HCT116 (cell line): Measurements from ENCODE around the gene PHF13. TPM values are rescaled to one million over a fixed set of nuclear protein-coding genes. Genes with fewer than 3 reads are reported as not detected.

Experiments
- ATAC-seq: fragments of 200-7000 bp; cut with Tn5 transposase; 2 replicates; pipeline ENCODE4 v1.9.1; 2020; ENCODE audit warnings: mild to moderate bottlenecking, moderate library complexity
- BruUV-seq: library from RNA; stranded (reverse); fragments of 400-500 nt; replicated peaks from 2 replicates; lab custom pipeline; 2021; lab: Mats Ljungman, UMichigan
- CTCF ChIA-PET: fragments of 300-600 bp; sonication (Branson Sonifier 250); formaldehyde crosslinking; loops from one replicate; lab custom pipeline; 2021; ENCODE audit warnings: antibody characterized with exemption; lab: Charles Lee
- POLR2A ChIA-PET: fragments of 300-600, 350-600 bp; sonication (Branson Sonifier 250); formaldehyde crosslinking; loops from one replicate; lab custom pipeline; 2021; ENCODE audit warnings: antibody characterized with exemption; lab: Charles Lee
- RAD21 ChIA-PET, 2 experiments: fragments of 300-600 bp; sonication (Branson Sonifier 250); formaldehyde crosslinking; loops; one replicate each; lab custom pipeline; 2023; ENCODE audit warnings: low total read pairs in 2 of 2; ENCODE audit not compliant: uncharacterized antibody in 2 of 2, unreplicated experiment in 2 of 2, low non-redundant PET in 1 of 2; lab: Charles Lee
- DNase-seq: peaks from one replicate; pipeline ENCODE4 v3.0.0-alpha.2; 2010; ENCODE audit warnings: low read depth, low spot score
- H2AFZ ChIP-seq: fragments of 200-600 bp; shearing (Covaris generic), sonication (generic); 2 replicates; pipeline ENCODE4 v1.6.1; 2017; ENCODE audit warnings: low read depth, mixed run types, mixed read lengths, antibody characterized with exemption, low read length; ENCODE audit not compliant: poor library complexity, severe bottlenecking
- H3K27ac ChIP-seq: 2 replicates; pipeline ENCODE4 v1.5.1; 2012; ENCODE audit warnings: low read depth, low read length
- H3K27me3 ChIP-seq: fragments of 200-600 bp; sonication (generic); 2 replicates; pipeline ENCODE4 v1.6.1; 2016; ENCODE audit warnings: mixed run types, low read length, mixed read lengths; ENCODE audit not compliant: insufficient read depth
- H3K36me3 ChIP-seq, 2 experiments: fragments of 200-500 bp in 1 of 2; fragments of 200-600 bp in 1 of 2; sonication (Bioruptor generic) in 1 of 2; sonication (generic) in 1 of 2; 2 replicates each; pipeline versions ENCODE4 v1.5.1 to v1.6.1; 2014 to 2016; ENCODE audit warnings: low read length in 2 of 2, inconsistent platforms in 1 of 2, mixed read lengths in 1 of 2, mixed run types in 1 of 2; ENCODE audit not compliant: insufficient read depth in 2 of 2, control insufficient read depth in 1 of 2
- H3K4me1 ChIP-seq, 2 experiments: fragments of 200-600 bp in 1 of 2; sonication (generic) in 1 of 2; 2 replicates each; pipeline versions ENCODE4 v1.5.1 to v1.6.1; 2012 to 2017; ENCODE audit warnings: low read length in 2 of 2, inconsistent platforms in 1 of 2, mild to moderate bottlenecking in 1 of 2, mixed read lengths in 1 of 2, mixed run types in 1 of 2, moderate library complexity in 1 of 2; ENCODE audit not compliant: insufficient read depth in 2 of 2, control insufficient read depth in 1 of 2
- H3K4me2 ChIP-seq: fragments of 200-600 bp; sonication (generic); 2 replicates; pipeline ENCODE4 v1.6.1; 2017; ENCODE audit warnings: mixed run types, low read length, mixed read lengths
- H3K4me3 ChIP-seq, 2 experiments: fragments of 200-600 bp in 1 of 2; sonication (generic) in 1 of 2; replicated peaks in 1 of 2; 2 replicates each; pipeline ENCODE4 v1.5.1; 2011 to 2016; ENCODE audit warnings: low read length in 2 of 2, control low read depth in 1 of 2, low read depth in 1 of 2, mild to moderate bottlenecking in 1 of 2, mixed read lengths in 1 of 2, mixed run types in 1 of 2
- H3K79me2 ChIP-seq: fragments of 200-600 bp; sonication (generic); 2 replicates; pipeline ENCODE4 v1.6.1; 2017; ENCODE audit warnings: mild to moderate bottlenecking, mixed run types, low read length, moderate library complexity, mixed read lengths; ENCODE audit not compliant: insufficient read depth
- H3K9ac ChIP-seq: fragments of 200-600 bp; sonication (generic); 2 replicates; pipeline ENCODE4 v1.6.1; 2016; ENCODE audit warnings: low read length, mixed read lengths
- H3K9me2 ChIP-seq: fragments of 200-600 bp; sonication (generic), shearing (Covaris generic); 2 replicates; pipeline ENCODE4 v1.6.1; 2017; ENCODE audit warnings: mixed run types, mild to moderate bottlenecking, moderate library complexity; ENCODE audit not compliant: insufficient read depth
- H3K9me3 ChIP-seq, 2 experiments: fragments of 200-500 bp in 1 of 2; fragments of 200-600 bp in 1 of 2; sonication (Bioruptor generic) in 1 of 2; sonication (generic) in 1 of 2; 2 replicates each; pipeline ENCODE4 v1.6.1; 2014 to 2017; ENCODE audit warnings: low read length in 2 of 2, mixed read lengths in 2 of 2, inconsistent platforms in 1 of 2, low read depth in 1 of 2, mild to moderate bottlenecking in 1 of 2, mixed run types in 1 of 2, moderate library complexity in 1 of 2; ENCODE audit not compliant: control insufficient read depth in 1 of 2, insufficient read depth in 1 of 2
- H4K20me1 ChIP-seq: fragments of 200-600 bp; sonication (generic), shearing (Covaris generic); 2 replicates; pipeline ENCODE4 v1.6.1; 2017; ENCODE audit warnings: mixed run types, mild to moderate bottlenecking, moderate library complexity; ENCODE audit not compliant: insufficient read depth
- ELF1 ChIP-seq: IDR thresholded peaks from 2 replicates; pipeline ENCODE4 v1.6.1; 2012; ENCODE audit warnings: low read depth, borderline replicate concordance
- EZH2 ChIP-seq: fragments of 200-600 bp; sonication (generic); IDR thresholded peaks from 2 replicates; pipeline ENCODE4 v1.6.1; 2017; ENCODE audit warnings: antibody characterized with exemption, mixed run types
- FOSL1 ChIP-seq: IDR thresholded peaks from 2 replicates; pipeline ENCODE4 v1.6.1; 2012; ENCODE audit warnings: low read depth
- SIN3A ChIP-seq: IDR thresholded peaks from 2 replicates; pipeline ENCODE4 v1.6.1; 2012; ENCODE audit warnings: low read depth
- intact Hi-C: fragments of 100-400 bp; cut with micrococcal nuclease; formaldehyde crosslinking; loops from 2 replicates; pipeline ENCODE4 v1.10.0; 2022
- total RNA-seq: library from RNA; stranded (reverse); gene quantifications from one replicate; pipeline ENCODE4 v1.2.1, GENCODE V29; 2021; ENCODE audit not compliant: unreplicated experiment
- TF ChIP-seq, protein P1 (sequence below), 3 experiments: fragments of 200-600 bp in 1 of 3; sonication (generic) in 1 of 3; IDR thresholded peaks in 2 of 3; conservative IDR thresholded peaks in 1 of 3; 2 replicates each; pipeline ENCODE4 v1.5.1; 2012 to 2017; ENCODE audit warnings: low read depth in 2 of 3, low read length in 2 of 3, antibody characterized with exemption in 1 of 3, borderline replicate concordance in 1 of 3, control low read depth in 1 of 3, mild to moderate bottlenecking in 1 of 3, mixed read lengths in 1 of 3, mixed run types in 1 of 3, moderate library complexity in 1 of 3; ENCODE audit not compliant: insufficient read depth in 1 of 3

PHF13 gene
- total RNA-seq, 1 experiment from 2014 or later: 25.8 TPM

GRCh38 chr1:6623269-6623965, 9.9 kb downstream of the PHF13 start:
- no peak for DNase-seq
- Histone ChIP-seq H3K27me3 (no peaks in the 10 kb centered on the region), H3K9me3 (no peaks in the 10 kb centered on the region), H2AFZ (no peak overlapping the region), H4K20me1 (no peaks in the 10 kb centered on the region), H3K79me2 (peaks cover 80% of the 10 kb centered on the region), H3K27ac (peak overlapping the region; percentile 85; the same call in 1 of the 2 replicates), H3K36me3 (peaks cover 26 to 38% of the 10 kb centered on the region in 2 experiments), H3K9ac (no peak overlapping the region), H3K9me2 (no peaks in the 10 kb centered on the region), H3K4me3 (no peak overlapping the region), H3K4me1 (peaks cover 0 to 18% of the 10 kb centered on the region in 2 experiments; a peak in 2 of 4 replicates), H3K4me2 (no peak overlapping the region)
- ATAC-seq: no peak
- TF ChIP-seq FOSL1: no peak
- no peak for TF ChIP-seq ELF1
- no peak for TF ChIP-seq SIN3A
- TF ChIP-seq, protein P1, sequence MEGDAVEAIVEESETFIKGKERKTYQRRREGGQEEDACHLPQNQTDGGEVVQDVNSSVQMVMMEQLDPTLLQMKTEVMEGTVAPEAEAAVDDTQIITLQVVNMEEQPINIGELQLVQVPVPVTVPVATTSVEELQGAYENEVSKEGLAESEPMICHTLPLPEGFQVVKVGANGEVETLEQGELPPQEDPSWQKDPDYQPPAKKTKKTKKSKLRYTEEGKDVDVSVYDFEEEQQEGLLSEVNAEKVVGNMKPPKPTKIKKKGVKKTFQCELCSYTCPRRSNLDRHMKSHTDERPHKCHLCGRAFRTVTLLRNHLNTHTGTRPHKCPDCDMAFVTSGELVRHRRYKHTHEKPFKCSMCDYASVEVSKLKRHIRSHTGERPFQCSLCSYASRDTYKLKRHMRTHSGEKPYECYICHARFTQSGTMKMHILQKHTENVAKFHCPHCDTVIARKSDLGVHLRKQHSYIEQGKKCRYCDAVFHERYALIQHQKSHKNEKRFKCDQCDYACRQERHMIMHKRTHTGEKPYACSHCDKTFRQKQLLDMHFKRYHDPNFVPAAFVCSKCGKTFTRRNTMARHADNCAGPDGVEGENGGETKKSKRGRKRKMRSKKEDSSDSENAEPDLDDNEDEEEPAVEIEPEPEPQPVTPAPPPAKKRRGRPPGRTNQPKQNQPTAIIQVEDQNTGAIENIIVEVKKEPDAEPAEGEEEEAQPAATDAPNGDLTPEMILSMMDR (IDR thresholded peaks at IDR 0.05 in 2 of 3, conservative IDR thresholded peaks at IDR 0.05 in 1 of 3; ENCODE audit: borderline replicate concordance in 1 of 3, insufficient read depth in 1 of 3, low read depth in 2 of 3, low read length in 2 of 3): no peak
- no peak for TF ChIP-seq EZH2
- CTCF ChIA-PET: no interaction called here
- no TSS peak for BruUV-seq
- intact Hi-C loops: no loop called here
- POLR2A ChIA-PET: interaction anchor here (0.8 to 1.4 kb wide), 2 partner anchors 14 to 20 kb away, joined by 3 to 6 read pairs; partner anchors contain the start of gene KLHL21
- RAD21 ChIA-PET: no interaction called here
